Lung (tissue), 12 donors: ENCODE results near the gene GSDME. TPM values are rescaled to one million over a fixed set of nuclear protein-coding genes. Genes with fewer than 3 reads are reported as not detected.

Experiments used
- ATAC-seq: fragments of 200-7000 bp; cut with Tn5 transposase; one replicate; pipeline ENCODE4 v1.9.1; 2020; ENCODE audit warnings: moderate number of reproducible peaks; ENCODE audit not compliant: insufficient read depth, low FRiP score
- DNase-seq, 3 donors: peaks; one replicate each; pipeline ENCODE4 v3.0.0-alpha.2; 2013 to 2017
- H3K27ac ChIP-seq, 2 donors: one replicate each; pipeline ENCODE4 v1.5.1; 2013; ENCODE audit warnings: mild to moderate bottlenecking in 2 of 2, moderate library complexity in 2 of 2, control low read depth in 1 of 2, inconsistent platforms in 1 of 2, low read depth in 1 of 2, low read length in 1 of 2
- H3K27me3 ChIP-seq, 3 donors: one replicate each; pipeline ENCODE4 v1.5.1; 2013; ENCODE audit warnings: low read length in 2 of 3; ENCODE audit not compliant: control insufficient read depth in 3 of 3, insufficient read depth in 3 of 3
- H3K36me3 ChIP-seq, 4 donors: one replicate each; pipeline ENCODE4 v1.5.1; 2013; ENCODE audit warnings: low read length in 4 of 4, mild to moderate bottlenecking in 1 of 4, moderate library complexity in 1 of 4; ENCODE audit not compliant: control insufficient read depth in 4 of 4, insufficient read depth in 4 of 4
- H3K4me1 ChIP-seq, 5 donors: one replicate each; pipeline ENCODE4 v1.5.1; 2013; ENCODE audit warnings: low read length in 5 of 5, mild to moderate bottlenecking in 2 of 5, moderate library complexity in 1 of 5; ENCODE audit not compliant: control insufficient read depth in 5 of 5, insufficient read depth in 5 of 5
- H3K4me3 ChIP-seq: one replicate; pipeline ENCODE4 v1.5.1; 2013; ENCODE audit warnings: mild to moderate bottlenecking, control low read depth, moderate library complexity
- H3K9ac ChIP-seq, 2 donors: one replicate each; pipeline ENCODE4 v1.5.1; 2013; ENCODE audit warnings: low read length in 2 of 2, control low read depth in 1 of 2; ENCODE audit not compliant: insufficient read depth in 1 of 2
- H3K9me3 ChIP-seq, 4 donors: one replicate each; pipeline ENCODE4 v1.5.1; 2013; ENCODE audit warnings: low read length in 3 of 4, mild to moderate bottlenecking in 1 of 4, moderate library complexity in 1 of 4; ENCODE audit not compliant: control insufficient read depth in 4 of 4, insufficient read depth in 3 of 4
- CTCF ChIP-seq: IDR thresholded peaks from 2 replicates; pipeline ENCODE4 v1.5.1; 2012; ENCODE audit warnings: mild to moderate bottlenecking; ENCODE audit errors: control extremely low read depth, extremely low read depth
- WGBS, 2 donors: extraction: QIAGEN DNeasy Blood & Tissue Kit; methylation state at CpG; one replicate each; pipeline ENCODE4 v1.1.7; 2013; 5-methylcytosine and 5-hydroxymethylcytosine counted together
- polyA plus RNA-seq, 2 donors: library from polyadenylated mRNA; stranded (reverse); fragments of 200-250 nt; gene quantifications; one replicate each; pipeline ENCODE4 v1.2.1, GENCODE V29; 2013
- total RNA-seq, 2 donors: library from RNA; depleted of rRNA in 1 of 2; stranded (reverse); fragments of >200 nt in 1 of 2; gene quantifications; one replicate each; pipeline ENCODE4 v1.2.1, GENCODE V29; 2014 to 2021
- donor health status: control.
- donor health status: control.
- donor health status: Bipolar disorder and iron deficiency.
- donor health status: healthy.
- donor health status: DM: yes; HTN: yes; CAD: no.

The GSDME gene
- total and polyA plus RNA-seq, 4 donors: 3.0 to 16.6 (median 11.4) TPM

GRCh38 chr7:24778543-24779282, 21.4 kb upstream of the GSDME start:
- Histone ChIP-seq H3K27ac (no peak overlapping the region), H3K9me3 (peaks cover 0 to 3% (median 0%) of the 10 kb centered on the region in 4 donors), H3K9ac (no peak overlapping the region), H3K4me1 (peaks cover 0 to 5% (median 0%) of the 10 kb centered on the region in 5 donors), H3K4me3 (no peak overlapping the region), H3K36me3 (no peaks in the 10 kb centered on the region), H3K27me3 (no peaks in the 10 kb centered on the region)
- DNase-seq (no peak), ATAC-seq (peak; percentile 72)
- 73 to 76% methylated on average over 9 of the region's 9 CpGs for WGBS, 2 donors
- TF ChIP-seq CTCF: no peak

GRCh38 chr7:24777806-24778205, 20.5 kb upstream of the GSDME start:
- Histone ChIP-seq H3K9ac (no peak overlapping the region), H3K27ac (no peak overlapping the region), H3K27me3 (no peaks in the 10 kb centered on the region), H3K4me1 (peaks cover 0 to 5% (median 0%) of the 10 kb centered on the region in 5 donors), H3K4me3 (no peak overlapping the region), H3K9me3 (no peaks in the 10 kb centered on the region), H3K36me3 (no peaks in the 10 kb centered on the region)
- DNase-seq: no peak
- no peak for TF ChIP-seq CTCF
- 88% methylated on average over 3 of the region's 3 CpGs for WGBS, 2 donors
- no peak for ATAC-seq

GRCh38 chr7:24773646-24774045, 16.4 kb upstream of the GSDME start:
- ATAC-seq: no peak

More at GRCh38 chr7:24773646-24774045, 16.4 kb upstream of the GSDME start:
- H3K4me3 ChIP-seq: no peak overlapping the region
- no peaks in the 10 kb centered on the region for H3K36me3 ChIP-seq
- no peaks in the 10 kb centered on the region for H3K4me1 ChIP-seq
- no peak for DNase-seq
- TF ChIP-seq CTCF: no peak
- H3K9me3 ChIP-seq: peaks cover 0 to 3% (median 0%) of the 10 kb centered on the region in 4 donors
- H3K27ac ChIP-seq: no peak overlapping the region
- no peak overlapping the region for H3K9ac ChIP-seq
- no peaks in the 10 kb centered on the region for H3K27me3 ChIP-seq
